Measurements from ENCODE around the gene RNF214.
A peak's percentile ranks its signal among the peaks of the same experiment; 100 is the strongest.

Gene RNF214

DNA sequence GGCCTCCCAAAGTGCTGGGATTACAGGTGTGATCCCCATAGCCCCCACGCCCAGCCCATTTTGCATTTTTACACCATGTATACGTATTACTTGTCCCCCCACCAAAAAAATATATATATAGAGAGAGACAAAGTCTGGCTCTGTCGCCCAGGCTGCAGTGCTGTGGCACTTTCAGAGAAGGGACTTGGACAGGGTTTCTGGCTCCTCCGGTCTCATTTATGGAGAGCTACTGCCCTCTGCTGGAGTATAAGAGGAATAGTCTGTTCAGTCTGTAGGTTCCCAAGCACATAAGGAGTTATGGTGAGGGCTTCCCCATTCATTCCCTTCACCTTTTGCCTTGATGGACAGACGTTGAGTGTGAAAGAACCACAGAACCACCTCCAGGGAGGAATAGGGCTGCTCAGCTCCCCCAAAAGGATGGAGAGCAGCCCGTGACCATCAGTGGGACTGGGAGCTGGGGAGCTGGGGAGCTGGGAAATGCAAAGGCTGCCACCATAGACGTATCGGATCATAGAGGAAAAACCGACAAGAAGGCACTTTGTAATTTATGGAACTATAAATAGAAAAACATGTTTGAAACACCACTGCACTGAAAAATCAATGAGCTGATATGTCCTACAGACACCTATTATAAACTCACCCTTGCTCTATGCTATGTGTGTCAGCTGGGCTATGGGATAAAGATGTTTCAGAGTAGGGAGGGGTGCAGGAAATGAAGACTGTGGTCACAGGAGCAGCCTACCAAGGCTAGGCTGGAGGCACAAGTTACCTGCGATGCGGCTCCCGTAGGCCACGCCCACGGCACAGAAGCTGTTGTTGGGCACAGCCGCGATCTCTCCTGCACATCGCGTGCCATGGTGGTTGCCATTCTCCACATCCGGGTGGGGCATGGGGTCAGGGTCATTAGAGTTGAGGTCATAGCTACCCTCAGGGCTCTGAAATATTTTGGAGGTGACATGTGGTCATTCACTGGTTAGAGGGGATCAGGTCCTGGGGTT, 5.8 kb upstream of the RNF214 start:
- Mint-ChIP-seq H3K4me1 (peaks cover 29 to 54% of the 10 kb centered on the region in 2 donors), H3K36me3 (peaks cover 53 to 76% of the 10 kb centered on the region in 2 donors), H3K27me3 (no peaks in the 10 kb centered on the region), H3K27ac (no peak overlapping the region), H3K9me3 (no peaks in the 10 kb centered on the region), H3K4me3 (no peak overlapping the region)
- DNase-seq: peak; percentile 23
- peak; percentile 65 to 72 for ATAC-seq (replicated peaks)

- peaks cover 31 to 56% of the 10 kb centered on the region in 2 donors for H3K4me1 Mint-ChIP-seq
- peaks cover 45 to 68% of the 10 kb centered on the region in 2 donors for H3K36me3 Mint-ChIP-seq
- no peaks in the 10 kb centered on the region for H3K27me3 Mint-ChIP-seq
- DNase-seq: no peak
- ATAC-seq (replicated peaks): no peak
- H3K9me3 Mint-ChIP-seq: no peaks in the 10 kb centered on the region
- H3K27ac Mint-ChIP-seq: peak overlapping the region; percentile 56
- peak overlapping the region in 1 of 2 donors; percentile 15 for H3K4me3 Mint-ChIP-seq
Observed at GRCh38 chr11:117228091-117228490, 4.4 kb upstream of the RNF214 start.

DNA sequence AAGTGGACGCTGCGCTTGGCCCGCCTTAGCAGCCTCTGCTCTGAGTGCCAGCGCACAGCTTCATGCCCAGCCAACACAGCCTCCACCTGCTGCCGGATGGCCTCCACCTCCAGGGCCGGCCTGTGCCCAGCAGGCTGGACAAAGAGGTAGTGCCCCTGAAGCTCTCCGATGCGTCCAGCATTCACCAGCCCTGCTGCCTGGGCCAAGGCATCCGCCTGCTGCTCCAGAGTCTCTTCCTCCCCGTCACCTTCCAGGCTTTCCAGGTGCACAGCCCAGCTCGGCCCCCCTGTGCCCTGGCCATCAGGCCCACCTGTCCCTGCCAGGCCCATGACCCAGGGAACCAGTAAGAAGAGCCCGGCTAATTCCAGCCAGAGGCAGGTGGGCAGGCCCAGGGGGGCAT, 3.1 kb upstream of the RNF214 start:
- H3K27ac Mint-ChIP-seq: peak overlapping the region; percentile 98

DNA sequence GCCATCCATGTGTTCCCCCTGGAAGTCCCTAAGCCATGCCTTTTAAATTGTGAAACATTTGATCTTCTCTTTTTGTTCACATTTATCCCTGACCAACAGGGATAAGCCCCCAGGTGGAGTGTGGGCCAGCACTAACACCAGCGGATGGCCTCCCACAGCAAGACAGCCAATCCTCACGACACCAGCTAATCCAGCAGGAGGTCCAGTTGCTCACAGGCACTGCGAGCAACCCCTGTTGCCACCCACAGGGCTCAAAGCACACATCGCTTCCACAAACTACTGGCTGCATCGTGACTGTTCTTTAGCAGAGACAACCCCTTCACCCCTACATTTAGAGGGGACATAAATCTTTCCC, 2.6 kb upstream of the RNF214 start:
- Mint-ChIP-seq H3K4me3 (peak overlapping the region; percentile 86 to 96), H3K36me3 (peaks cover 32 to 50% of the 10 kb centered on the region in 2 donors), H3K9me3 (no peaks in the 10 kb centered on the region), H3K4me1 (peaks cover 37 to 65% of the 10 kb centered on the region in 2 donors), H3K27me3 (no peaks in the 10 kb centered on the region), H3K27ac (peak overlapping the region; percentile 98)
- DNase-seq (no peak), ATAC-seq (replicated peaks) (peak in 1 of 2 donors; percentile 3)

More for the DNA sequence above, 3.1 kb upstream of the RNF214 start:
- DNase-seq: no peak
- Mint-ChIP-seq H3K27me3 (no peaks in the 10 kb centered on the region), H3K36me3 (peaks cover 36 to 55% of the 10 kb centered on the region in 2 donors), H3K4me3 (peak overlapping the region; percentile 86 to 96), H3K4me1 (peaks cover 37 to 69% of the 10 kb centered on the region in 2 donors), H3K9me3 (no peaks in the 10 kb centered on the region)
- no peak for ATAC-seq (replicated peaks)

DNA sequence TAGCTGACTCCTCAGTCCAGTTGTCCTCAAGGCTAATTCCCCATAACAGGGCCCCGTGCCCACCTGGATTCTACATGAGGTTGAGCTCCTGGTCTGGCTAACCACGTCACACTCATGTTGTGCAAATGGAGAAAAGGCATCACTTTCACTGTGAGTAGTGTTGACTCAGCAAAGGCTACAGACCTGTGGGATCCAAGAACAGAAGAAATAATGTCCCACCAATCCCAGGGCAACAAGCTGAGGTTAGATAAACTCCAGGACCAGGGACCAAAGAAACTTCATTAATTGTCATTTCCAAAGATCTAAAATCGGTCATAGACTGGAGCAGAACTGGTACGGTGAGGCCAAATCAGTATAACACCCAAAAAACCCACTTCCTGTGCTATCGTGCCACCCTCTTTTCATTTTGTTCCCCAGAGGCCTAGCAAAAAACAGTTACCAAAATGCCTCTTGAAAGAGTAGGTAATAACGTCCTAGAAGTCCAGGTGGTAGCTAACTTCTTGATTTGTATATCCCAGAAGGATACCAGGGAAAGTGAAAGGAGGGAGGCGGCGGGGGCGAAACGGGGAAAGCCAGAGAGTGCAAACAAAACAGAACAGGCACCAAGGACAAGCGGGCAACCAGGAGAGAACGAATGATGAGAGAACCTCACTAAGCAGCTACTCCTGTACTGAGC, 2.0 kb upstream of the RNF214 start:
- peak overlapping the region; percentile 98 for H3K27ac Mint-ChIP-seq
- DNase-seq: peak; percentile 53
- H3K36me3 Mint-ChIP-seq: peaks cover 27 to 45% of the 10 kb centered on the region in 2 donors
- H3K9me3 Mint-ChIP-seq: no peaks in the 10 kb centered on the region
- H3K4me1 Mint-ChIP-seq: peaks cover 37 to 60% of the 10 kb centered on the region in 2 donors
- peak; percentile 58 to 60 for ATAC-seq (replicated peaks)
- H3K4me3 Mint-ChIP-seq: peak overlapping the region; percentile 86 to 96
- no peaks in the 10 kb centered on the region for H3K27me3 Mint-ChIP-seq

- Mint-ChIP-seq H3K4me1 (peaks cover 37 to 57% of the 10 kb centered on the region in 2 donors), H3K9me3 (no peaks in the 10 kb centered on the region), H3K27me3 (no peaks in the 10 kb centered on the region), H3K36me3 (peaks cover 25 to 40% of the 10 kb centered on the region in 2 donors), H3K27ac (peak overlapping the region; percentile 98), H3K4me3 (peak overlapping the region; percentile 86 to 96)
- DNase-seq (no peak), ATAC-seq (replicated peaks) (peak; percentile 10 to 14)
Observed at GRCh38 chr11:117230999-117231841, 1.3 kb upstream of the RNF214 start.

DNA sequence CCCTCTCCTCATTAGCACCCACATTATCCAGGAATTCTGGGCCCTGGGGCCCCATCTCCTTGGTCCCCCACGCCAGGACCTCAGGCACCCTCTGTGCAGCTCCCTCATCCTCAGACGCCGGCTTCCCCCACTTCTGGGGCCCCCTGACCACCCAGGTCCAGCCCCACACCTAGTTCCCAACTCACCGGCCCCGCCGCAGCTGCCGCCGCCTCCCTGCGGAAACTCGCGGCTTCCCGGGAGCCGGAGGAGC, 704 bp upstream of the RNF214 start, which contains the start of gene PCSK7:
Gene PCSK7 (minus strand): TSS at position 232 of the 250 bp plus-strand sequence. CDS start 2,229 bp downstream, outside the sequence.
- H3K9me3 Mint-ChIP-seq: no peaks in the 10 kb centered on the region
- H3K27me3 Mint-ChIP-seq: no peaks in the 10 kb centered on the region
- ATAC-seq (replicated peaks): no peak
- H3K36me3 Mint-ChIP-seq: peaks cover 20 to 40% of the 10 kb centered on the region in 2 donors
- DNase-seq: peak; percentile 51
- peak within 1 kb of the TSS; percentile 99 for H3K27ac Mint-ChIP-seq
- H3K4me3 Mint-ChIP-seq: peak within 1 kb of the TSS; percentile 86 to 96
- peaks cover 33 to 52% of the 10 kb centered on the region in 2 donors for H3K4me1 Mint-ChIP-seq

- no peak for DNase-seq
- H3K9me3 Mint-ChIP-seq: no peaks in the 10 kb centered on the region
- no peaks in the 10 kb centered on the region for H3K27me3 Mint-ChIP-seq
- H3K27ac Mint-ChIP-seq: peak overlapping the region; percentile 95
- no peak for ATAC-seq (replicated peaks)
- peak overlapping the region; percentile 86 to 92 for H3K4me3 Mint-ChIP-seq
- peaks cover 16 to 31% of the 10 kb centered on the region in 2 donors for H3K36me3 Mint-ChIP-seq
- peaks cover 30 to 47% of the 10 kb centered on the region in 2 donors for H3K4me1 Mint-ChIP-seq
Observed at GRCh38 chr11:117232911-117233409, 489 bp downstream of the RNF214 start.

DNA sequence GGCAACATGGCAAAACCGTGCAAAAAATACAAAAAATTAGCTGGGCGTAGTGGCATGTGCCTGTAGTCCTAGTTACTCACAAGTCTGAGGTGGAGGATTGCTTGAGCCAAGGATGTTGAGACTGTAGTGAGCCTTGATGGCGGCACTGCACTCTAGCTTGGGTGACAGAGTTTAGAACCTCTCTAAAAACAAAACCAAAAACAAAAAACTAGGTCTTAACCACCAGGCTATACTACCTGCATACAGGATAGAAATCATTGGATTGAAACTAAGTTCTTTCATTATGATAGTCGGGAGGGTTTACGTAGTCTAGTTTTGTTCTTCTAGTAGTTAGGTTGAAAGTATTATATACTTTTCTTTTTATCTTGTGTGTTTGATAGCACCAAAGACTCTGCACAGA, 5.8 kb downstream of the RNF214 start:
- H3K27me3 Mint-ChIP-seq: no peaks in the 10 kb centered on the region
- no peak for DNase-seq
- H3K4me1 Mint-ChIP-seq: peaks cover 7 to 11% of the 10 kb centered on the region in 2 donors
- no peak overlapping the region for H3K4me3 Mint-ChIP-seq
- no peak overlapping the region for H3K27ac Mint-ChIP-seq
- no peaks in the 10 kb centered on the region for H3K9me3 Mint-ChIP-seq
- peaks cover 12 to 22% of the 10 kb centered on the region in 2 donors for H3K36me3 Mint-ChIP-seq
- no peak for ATAC-seq (replicated peaks)

- Mint-ChIP-seq H3K4me3 (no peak overlapping the region), H3K36me3 (peaks cover 12 to 27% of the 10 kb centered on the region in 2 donors), H3K4me1 (peaks cover under 1% of the 10 kb centered on the region in 2 donors), H3K9me3 (no peaks in the 10 kb centered on the region), H3K27me3 (no peaks in the 10 kb centered on the region), H3K27ac (no peak overlapping the region)
- DNase-seq (no peak), ATAC-seq (replicated peaks) (no peak)
Observed at GRCh38 chr11:117239295-117239694, 6.8 kb downstream of the RNF214 start.

GRCh38 chr11:117248341-117248740, 15.9 kb downstream of the RNF214 start:
- DNase-seq (no peak), ATAC-seq (replicated peaks) (no peak)
- Mint-ChIP-seq H3K9me3 (no peaks in the 10 kb centered on the region), H3K4me3 (no peak overlapping the region), H3K27ac (no peak overlapping the region), H3K27me3 (no peaks in the 10 kb centered on the region), H3K4me1 (no peaks in the 10 kb centered on the region), H3K36me3 (peaks cover 17 to 49% of the 10 kb centered on the region in 2 donors)

- Mint-ChIP-seq H3K27ac (no peak overlapping the region), H3K9me3 (no peaks in the 10 kb centered on the region), H3K4me1 (no peaks in the 10 kb centered on the region), H3K36me3 (peaks cover 21 to 50% of the 10 kb centered on the region in 2 donors), H3K4me3 (no peak overlapping the region), H3K27me3 (no peaks in the 10 kb centered on the region)
- ATAC-seq (replicated peaks): no peak
- no peak for DNase-seq
Observed at GRCh38 chr11:117249571-117249970, 17.1 kb downstream of the RNF214 start.

DNA sequence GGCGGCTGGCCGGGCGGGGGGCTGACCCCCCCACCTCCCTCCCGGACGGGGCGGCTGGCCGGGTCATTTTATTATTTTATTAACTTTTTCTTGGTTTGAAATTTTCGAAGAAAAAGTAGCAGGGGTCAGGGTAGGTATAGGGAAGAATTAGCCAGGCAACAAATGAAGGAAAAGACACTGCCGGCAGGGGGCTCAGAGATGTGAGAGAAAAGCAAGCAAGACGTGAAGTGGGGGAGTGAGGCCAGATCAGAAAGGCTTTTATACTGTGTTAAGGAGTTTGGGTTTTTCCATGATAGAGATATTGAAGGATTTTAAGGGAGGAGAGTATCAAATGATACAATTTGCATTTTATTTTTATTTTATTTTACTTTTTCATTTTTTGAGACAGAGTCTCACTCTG, 19.0 kb downstream of the RNF214 start:
- no peaks in the 10 kb centered on the region for H3K4me1 Mint-ChIP-seq
- H3K27me3 Mint-ChIP-seq: no peaks in the 10 kb centered on the region
- no peak for DNase-seq
- no peak overlapping the region for H3K4me3 Mint-ChIP-seq
- H3K27ac Mint-ChIP-seq: no peak overlapping the region
- H3K9me3 Mint-ChIP-seq: no peaks in the 10 kb centered on the region
- peaks cover 26 to 55% of the 10 kb centered on the region in 2 donors for H3K36me3 Mint-ChIP-seq
- no peak for ATAC-seq (replicated peaks)

DNA sequence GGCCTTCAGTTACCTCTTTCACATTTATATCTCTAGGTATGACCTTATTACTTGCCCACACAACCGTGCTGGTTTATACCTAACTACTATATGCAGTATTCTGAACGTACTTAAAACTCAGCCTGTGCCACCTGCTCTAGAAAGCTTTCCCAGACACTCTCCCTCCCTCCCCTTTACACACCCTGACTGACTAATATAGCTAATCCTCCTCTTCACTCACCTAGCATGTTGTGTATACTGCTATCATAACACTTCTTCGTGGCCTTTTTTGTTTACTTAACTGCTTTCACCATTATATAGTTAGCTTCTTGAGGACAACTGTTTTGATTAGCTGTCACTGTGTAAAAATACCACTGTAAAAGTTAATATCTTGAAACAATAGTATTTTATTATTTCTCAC, 23.5 kb downstream of the RNF214 start:
- no peak overlapping the region for H3K4me3 Mint-ChIP-seq
- H3K4me1 Mint-ChIP-seq: no peaks in the 10 kb centered on the region
- H3K27ac Mint-ChIP-seq: no peak overlapping the region
- DNase-seq (no peak), ATAC-seq (replicated peaks) (no peak)
- peaks cover 30 to 52% of the 10 kb centered on the region in 2 donors for H3K36me3 Mint-ChIP-seq
- H3K27me3 Mint-ChIP-seq: no peaks in the 10 kb centered on the region
- H3K9me3 Mint-ChIP-seq: no peaks in the 10 kb centered on the region

Data from stimulated activated naive B cell treated with anti-CD40 and anti-IgM and Interleukin-4, amounts not matched to agents 10 μg/mL and 1 μg/mL and 100 μg/mL, for 72 hours (primary cell).